ENCODE data around the gene NCK2. TPM values are rescaled to one million over a fixed set of nuclear protein-coding genes. Genes with fewer than 3 reads are reported as not detected.

The NCK2 gene
- total and polyA plus RNA-seq, 4 donors = 19.3 to 54.4 (median 33.9) TPM

- Histone ChIP-seq H3K4me3 (no peak overlapping the region), H3K9ac (ENCODE audit: insufficient read depth in 1 of 2, low read length in 2 of 2) (no peak overlapping the region), H3K27me3 (ENCODE audit: control insufficient read depth in 3 of 3, insufficient read depth in 3 of 3, low read length in 2 of 3) (no peaks in the 10 kb centered on the region), H3K4me1 (ENCODE audit: control insufficient read depth in 5 of 5, insufficient read depth in 5 of 5, low read length in 5 of 5) (no peaks in the 10 kb centered on the region), H3K27ac (ENCODE audit: low read depth in 1 of 2, low read length in 1 of 2) (no peak overlapping the region), H3K36me3 (ENCODE audit: control insufficient read depth in 4 of 4, insufficient read depth in 4 of 4, low read length in 4 of 4) (no peaks in the 10 kb centered on the region), H3K9me3 (ENCODE audit: control insufficient read depth in 4 of 4, insufficient read depth in 3 of 4, low read length in 3 of 4) (no peaks in the 10 kb centered on the region)
- TF ChIP-seq, protein P1, sequence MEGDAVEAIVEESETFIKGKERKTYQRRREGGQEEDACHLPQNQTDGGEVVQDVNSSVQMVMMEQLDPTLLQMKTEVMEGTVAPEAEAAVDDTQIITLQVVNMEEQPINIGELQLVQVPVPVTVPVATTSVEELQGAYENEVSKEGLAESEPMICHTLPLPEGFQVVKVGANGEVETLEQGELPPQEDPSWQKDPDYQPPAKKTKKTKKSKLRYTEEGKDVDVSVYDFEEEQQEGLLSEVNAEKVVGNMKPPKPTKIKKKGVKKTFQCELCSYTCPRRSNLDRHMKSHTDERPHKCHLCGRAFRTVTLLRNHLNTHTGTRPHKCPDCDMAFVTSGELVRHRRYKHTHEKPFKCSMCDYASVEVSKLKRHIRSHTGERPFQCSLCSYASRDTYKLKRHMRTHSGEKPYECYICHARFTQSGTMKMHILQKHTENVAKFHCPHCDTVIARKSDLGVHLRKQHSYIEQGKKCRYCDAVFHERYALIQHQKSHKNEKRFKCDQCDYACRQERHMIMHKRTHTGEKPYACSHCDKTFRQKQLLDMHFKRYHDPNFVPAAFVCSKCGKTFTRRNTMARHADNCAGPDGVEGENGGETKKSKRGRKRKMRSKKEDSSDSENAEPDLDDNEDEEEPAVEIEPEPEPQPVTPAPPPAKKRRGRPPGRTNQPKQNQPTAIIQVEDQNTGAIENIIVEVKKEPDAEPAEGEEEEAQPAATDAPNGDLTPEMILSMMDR (IDR thresholded peaks at IDR 0.05; ENCODE audit: control extremely low read depth, extremely low read depth) = no peak
- WGBS, 2 donors = 82 to 93% methylated on average over 3 of the region's 3 CpGs
- DNase-seq = no peak
- no peak for ATAC-seq (ENCODE audit: insufficient read depth, low FRiP score)
Measured at GRCh38 chr2:105701042-105701441, 43.7 kb upstream of the NCK2 start.

GRCh38 chr2:105708697-105709096, 36.0 kb upstream of the NCK2 start:
- ATAC-seq (ENCODE audit: insufficient read depth, low FRiP score) = no peak

GRCh38 chr2:105711394-105711793, 33.3 kb upstream of the NCK2 start:
- TF ChIP-seq, protein P1 (IDR thresholded peaks at IDR 0.05; ENCODE audit: control extremely low read depth, extremely low read depth) = no peak
- H3K4me3 ChIP-seq = no peak overlapping the region
- H3K4me1 ChIP-seq (ENCODE audit: control insufficient read depth in 5 of 5, insufficient read depth in 5 of 5, low read length in 5 of 5) = no peaks in the 10 kb centered on the region
- H3K27ac ChIP-seq (ENCODE audit: low read depth in 1 of 2, low read length in 1 of 2) = no peak overlapping the region
- H3K36me3 ChIP-seq (ENCODE audit: control insufficient read depth in 4 of 4, insufficient read depth in 4 of 4, low read length in 4 of 4) = no peaks in the 10 kb centered on the region
- ATAC-seq (ENCODE audit: insufficient read depth, low FRiP score) = no peak
- no peak overlapping the region for H3K9ac ChIP-seq (ENCODE audit: insufficient read depth in 1 of 2, low read length in 2 of 2)
- no peak for DNase-seq
- no peaks in the 10 kb centered on the region for H3K27me3 ChIP-seq (ENCODE audit: control insufficient read depth in 3 of 3, insufficient read depth in 3 of 3, low read length in 2 of 3)
- no peaks in the 10 kb centered on the region for H3K9me3 ChIP-seq (ENCODE audit: control insufficient read depth in 4 of 4, insufficient read depth in 3 of 4, low read length in 3 of 4)

More at GRCh38 chr2:105708697-105709096, 36.0 kb upstream of the NCK2 start:
- no peak overlapping the region for H3K4me3 ChIP-seq
- TF ChIP-seq, protein P1 (IDR thresholded peaks at IDR 0.05; ENCODE audit: control extremely low read depth, extremely low read depth) = no peak
- no peaks in the 10 kb centered on the region for H3K9me3 ChIP-seq (ENCODE audit: control insufficient read depth in 4 of 4, insufficient read depth in 3 of 4, low read length in 3 of 4)
- H3K4me1 ChIP-seq (ENCODE audit: control insufficient read depth in 5 of 5, insufficient read depth in 5 of 5, low read length in 5 of 5) = no peaks in the 10 kb centered on the region
- no peak overlapping the region for H3K9ac ChIP-seq (ENCODE audit: insufficient read depth in 1 of 2, low read length in 2 of 2)
- no peaks in the 10 kb centered on the region for H3K27me3 ChIP-seq (ENCODE audit: control insufficient read depth in 3 of 3, insufficient read depth in 3 of 3, low read length in 2 of 3)
- no peaks in the 10 kb centered on the region for H3K36me3 ChIP-seq (ENCODE audit: control insufficient read depth in 4 of 4, insufficient read depth in 4 of 4, low read length in 4 of 4)
- H3K27ac ChIP-seq (ENCODE audit: low read depth in 1 of 2, low read length in 1 of 2) = no peak overlapping the region
- DNase-seq = no peak

- H3K27me3 ChIP-seq (ENCODE audit: control insufficient read depth in 3 of 3, insufficient read depth in 3 of 3, low read length in 2 of 3) = no peaks in the 10 kb centered on the region
- ATAC-seq (ENCODE audit: insufficient read depth, low FRiP score) = no peak
- WGBS, 2 donors = 68 to 80% methylated on average over 5 of the region's 5 CpGs
- no peaks in the 10 kb centered on the region for H3K4me1 ChIP-seq (ENCODE audit: control insufficient read depth in 5 of 5, insufficient read depth in 5 of 5, low read length in 5 of 5)
- H3K4me3 ChIP-seq = no peak overlapping the region
- H3K36me3 ChIP-seq (ENCODE audit: control insufficient read depth in 4 of 4, insufficient read depth in 4 of 4, low read length in 4 of 4) = no peaks in the 10 kb centered on the region
- no peak overlapping the region for H3K27ac ChIP-seq (ENCODE audit: low read depth in 1 of 2, low read length in 1 of 2)
- TF ChIP-seq, protein P1 (IDR thresholded peaks at IDR 0.05; ENCODE audit: control extremely low read depth, extremely low read depth) = no peak
- no peak overlapping the region for H3K9ac ChIP-seq (ENCODE audit: insufficient read depth in 1 of 2, low read length in 2 of 2)
- no peak for DNase-seq
- no peaks in the 10 kb centered on the region for H3K9me3 ChIP-seq (ENCODE audit: control insufficient read depth in 4 of 4, insufficient read depth in 3 of 4, low read length in 3 of 4)
Measured at GRCh38 chr2:105712166-105712915, 32.4 kb upstream of the NCK2 start.
